ENCODE measurements around the gene ARHGAP20.
"Not testable (repeated sequence)": the region's sequence is repeated elsewhere in the genome, so short reads cannot be mapped to it uniquely, and the experiment has no call there.

ARHGAP20 gene

GRCh38 chr11:110720431-110721275 is 8.4 kb upstream of the ARHGAP20 start:
- DNase-seq (ENCODE audit: low spot score), result no peak

GRCh38 chr11:110716361-110716760 is 4.1 kb upstream of the ARHGAP20 start:
- peak; percentile 20 for DNase-seq (ENCODE audit: low spot score)

GRCh38 chr11:110715541-110715940 is 3.3 kb upstream of the ARHGAP20 start:
- peak; percentile 43 for DNase-seq (ENCODE audit: low spot score)

GRCh38 chr11:110713449-110713776 is 1.2 kb upstream of the ARHGAP20 start:
- DNase-seq (ENCODE audit: low spot score), result no peak

- DNase-seq (ENCODE audit: low spot score), result peak; percentile 24
Observed at GRCh38 chr11:110712659-110713448, 617 bp upstream of the ARHGAP20 start.

GRCh38 chr11:110711448-110711775 is 825 bp downstream of the ARHGAP20 start:
- no peak for DNase-seq (ENCODE audit: low spot score)

GRCh38 chr11:110710628-110711381 is 1.4 kb downstream of the ARHGAP20 start:
- peak; percentile 53 for DNase-seq (ENCODE audit: low spot score)

- no peak for DNase-seq (ENCODE audit: low spot score)
Observed at GRCh38 chr11:110704210-110704864, 7.9 kb downstream of the ARHGAP20 start.

GRCh38 chr11:110691926-110692325 is 20.3 kb downstream of the ARHGAP20 start:
- no peak for DNase-seq (ENCODE audit: low spot score)

GRCh38 chr11:110689306-110689705 is 22.9 kb downstream of the ARHGAP20 start:
- no peak for DNase-seq (ENCODE audit: low spot score)

GRCh38 chr11:110679323-110679975 is 32.8 kb downstream of the ARHGAP20 start:
- no peak for DNase-seq (ENCODE audit: low spot score)

- DNase-seq (ENCODE audit: low spot score), result no peak
Observed at GRCh38 chr11:110675548-110675947, 36.7 kb downstream of the ARHGAP20 start.

- DNase-seq (ENCODE audit: low spot score), result no peak
Observed at GRCh38 chr11:110665689-110666465, 46.4 kb downstream of the ARHGAP20 start.

GRCh38 chr11:110655967-110656366 is 56.3 kb downstream of the ARHGAP20 start:
- DNase-seq (ENCODE audit: low spot score), result no peak

- DNase-seq (ENCODE audit: low spot score), result peak; percentile 7
Observed at GRCh38 chr11:110654456-110654855, 57.8 kb downstream of the ARHGAP20 start.

GRCh38 chr11:110645253-110645652 is 67.0 kb downstream of the ARHGAP20 start:
- DNase-seq (ENCODE audit: low spot score), result no peak

GRCh38 chr11:110634370-110634769 is 77.9 kb downstream of the ARHGAP20 start:
- DNase-seq (ENCODE audit: low spot score), result no peak

GRCh38 chr11:110631551-110631950 is 80.7 kb downstream of the ARHGAP20 start:
- DNase-seq (ENCODE audit: low spot score), result no peak

GRCh38 chr11:110629594-110629993 is 82.6 kb downstream of the ARHGAP20 start:
- DNase-seq (ENCODE audit: low spot score), result no peak

GRCh38 chr11:110621826-110622225 is 90.4 kb downstream of the ARHGAP20 start:
- no peak for DNase-seq (ENCODE audit: low spot score)

GRCh38 chr11:110619366-110619765 is 92.9 kb downstream of the ARHGAP20 start:
- not testable (repeated sequence) for DNase-seq (ENCODE audit: low spot score)
